NCI-H2171 (cell line): ENCODE data around the gene C1orf174.
A peak's percentile ranks its signal among the peaks of the same experiment; 100 is the strongest.

Experiments
- DNase-seq: peaks from one replicate; lab custom pipeline; 2025; lab: John Stamatoyannopoulos, UW

The C1orf174 gene

GRCh38 chr1:3871451-3871805 lies 28.6 kb downstream of the C1orf174 start:
- no peak for DNase-seq

- DNase-seq = peak; percentile 94
Measured at GRCh38 chr1:3869751-3870301, 30.2 kb downstream of the C1orf174 start.

GRCh38 chr1:3868464-3869006 lies 31.5 kb downstream of the C1orf174 start:
- DNase-seq = no peak

- DNase-seq = no peak
Measured at GRCh38 chr1:3865606-3866160, 34.4 kb downstream of the C1orf174 start.

GRCh38 chr1:3864884-3865283 lies 35.2 kb downstream of the C1orf174 start:
- no peak for DNase-seq

GRCh38 chr1:3863231-3863935 lies 36.7 kb downstream of the C1orf174 start:
- no peak for DNase-seq

- no peak for DNase-seq
Measured at GRCh38 chr1:3858231-3858981, 41.7 kb downstream of the C1orf174 start.

GRCh38 chr1:3857791-3858129 lies 42.3 kb downstream of the C1orf174 start:
- no peak for DNase-seq

GRCh38 chr1:3856923-3857790 lies 42.9 kb downstream of the C1orf174 start, which contains the start of the genes CEP104 and DFFB:
TSS of gene CEP104 (minus strand) at chr1:3857211. CDS start at chr1:3852407, 4,804 bp downstream.
TSS of gene DFFB (plus strand) at chr1:3857476. CDS start at chr1:3857604, 128 bp downstream.
- DNase-seq = peak; percentile 98

- DNase-seq = no peak
Measured at GRCh38 chr1:3852711-3853485, 47.2 kb downstream of the C1orf174 start.

- DNase-seq = no peak
Measured at GRCh38 chr1:3852091-3852490, 48.0 kb downstream of the C1orf174 start.

- no peak for DNase-seq
Measured at GRCh38 chr1:3851292-3851691, 48.8 kb downstream of the C1orf174 start.

- DNase-seq = no peak
Measured at GRCh38 chr1:3850857-3851256, 49.2 kb downstream of the C1orf174 start.

- no peak for DNase-seq
Measured at GRCh38 chr1:3847081-3847480, 53.0 kb downstream of the C1orf174 start.

- no peak for DNase-seq
Measured at GRCh38 chr1:3846541-3846940, 53.5 kb downstream of the C1orf174 start.

- no peak for DNase-seq
Measured at GRCh38 chr1:3842912-3843311, 57.2 kb downstream of the C1orf174 start.

GRCh38 chr1:3841491-3841890 lies 58.6 kb downstream of the C1orf174 start:
- no peak for DNase-seq
